ENCODE data around the gene AGBL2.

The AGBL2 gene

DNA sequence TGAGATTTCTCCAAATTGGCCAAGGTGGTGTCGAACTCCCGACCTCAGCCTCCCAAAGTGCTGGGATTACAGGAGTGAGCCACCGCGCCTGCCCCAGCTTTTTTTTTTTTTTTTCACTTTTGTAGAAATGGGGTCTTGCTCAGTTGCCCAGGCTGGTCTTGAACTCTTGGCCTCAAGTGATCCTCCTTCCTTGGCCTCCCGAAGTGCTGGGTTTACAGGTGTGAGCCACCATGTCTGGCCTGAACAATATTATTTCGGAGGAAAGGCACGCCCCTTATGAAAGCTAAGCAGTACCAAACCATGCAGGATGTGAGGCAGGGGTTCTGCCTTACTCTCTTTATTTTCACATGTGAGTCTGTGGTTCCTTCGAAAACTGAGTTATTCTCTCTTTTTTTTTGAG, 88.9 kb downstream of the AGBL2 start:
- DNase-seq = no peak

DNA sequence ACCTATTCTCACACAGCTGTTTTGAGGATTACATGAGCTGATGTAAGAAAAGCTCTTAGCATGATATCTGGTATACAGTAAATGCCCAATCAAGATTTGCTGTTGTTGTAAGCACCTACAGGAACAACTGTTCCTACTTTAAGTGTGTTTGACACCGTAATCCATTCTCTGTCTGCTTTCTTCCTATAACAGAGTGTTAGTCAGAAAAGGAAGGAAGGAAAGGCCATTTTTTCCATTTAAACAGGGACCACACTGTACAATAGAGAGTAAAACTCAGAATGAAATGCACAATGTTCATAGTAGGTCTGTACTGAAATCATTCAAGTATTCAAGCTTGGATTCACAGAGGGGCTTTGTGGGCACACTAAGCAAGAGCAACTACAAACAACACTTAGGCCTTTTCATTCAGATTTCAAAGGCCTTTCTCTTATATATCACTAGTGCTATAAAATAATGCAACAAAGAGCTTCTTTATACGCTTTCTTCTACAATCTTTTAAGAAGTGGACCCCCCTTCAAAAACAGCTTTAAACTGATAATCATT, 94.3 kb downstream of the AGBL2 start:
- no peak for DNase-seq

DNA sequence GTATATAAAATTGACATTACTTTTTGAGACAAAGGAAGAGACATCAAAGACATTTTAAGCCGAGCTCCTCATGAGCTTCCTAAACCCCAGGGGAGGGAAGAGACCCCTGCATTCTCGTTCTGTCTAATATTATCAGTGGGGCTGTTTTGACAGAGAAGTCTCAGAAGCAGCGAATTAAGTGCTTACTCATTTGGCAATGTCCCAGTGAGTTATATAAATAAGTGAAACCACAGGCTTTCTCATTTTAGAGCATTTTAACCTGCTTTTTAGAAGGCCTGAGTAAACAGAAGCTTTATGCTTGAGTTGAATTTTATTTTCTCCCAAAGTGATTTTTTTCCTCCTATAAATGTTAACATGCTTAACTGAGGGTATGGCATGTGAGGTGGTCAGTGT, 97.8 kb downstream of the AGBL2 start:
- DNase-seq = no peak

DNA sequence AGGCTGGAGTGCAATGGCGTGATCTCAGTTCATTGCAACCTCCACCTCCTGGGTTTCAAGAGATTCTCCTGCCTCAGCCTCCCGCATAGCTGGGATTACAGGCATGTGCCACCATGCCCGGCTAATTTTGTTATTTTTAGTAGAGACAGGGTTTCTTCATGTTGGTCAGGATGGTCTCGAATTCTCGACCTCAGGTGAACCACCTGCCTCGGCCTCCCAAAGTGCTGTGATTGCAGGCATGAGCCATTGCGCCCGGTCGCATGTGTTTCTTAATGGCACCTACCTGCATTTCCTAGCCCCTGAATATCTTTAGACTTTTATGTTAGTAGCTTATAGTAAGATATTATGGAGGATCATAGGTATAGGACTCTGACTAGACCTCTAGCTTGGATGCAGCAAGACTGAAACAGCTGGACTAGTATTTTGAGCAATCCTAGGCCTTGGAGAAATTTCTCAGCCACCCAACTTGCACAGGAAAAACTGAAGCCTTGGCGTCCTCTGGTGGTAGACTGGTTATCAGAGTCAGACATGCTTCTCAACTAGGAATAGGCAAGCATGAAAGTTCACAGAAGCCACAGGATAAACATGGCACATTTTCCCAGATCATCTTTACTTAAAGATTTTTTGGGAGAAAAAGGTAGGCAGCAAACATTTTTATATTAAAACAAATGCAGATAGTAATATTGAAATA, 98.3 kb downstream of the AGBL2 start:
- peak; percentile 15 to 55 for DNase-seq

DNA sequence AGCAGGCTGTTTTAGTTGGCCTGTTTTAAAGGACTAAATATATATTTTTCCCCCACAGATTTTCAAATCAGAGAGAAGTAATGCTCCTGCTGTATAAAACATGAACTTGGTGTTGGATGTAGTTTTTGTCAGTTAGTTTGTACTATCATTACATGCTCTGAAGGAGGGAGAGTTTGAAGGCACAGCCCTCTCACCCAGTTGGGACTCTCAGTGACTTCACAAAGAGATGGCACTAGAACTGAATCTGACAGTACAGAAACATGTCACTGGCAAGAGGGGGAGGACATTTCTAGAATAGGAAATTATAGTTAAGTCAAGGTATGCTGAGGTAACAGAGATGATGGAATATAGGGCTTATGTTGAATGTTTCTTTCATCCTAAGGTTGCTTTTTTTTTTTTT, 99.9 kb downstream of the AGBL2 start:
- no peak for DNase-seq

DNA sequence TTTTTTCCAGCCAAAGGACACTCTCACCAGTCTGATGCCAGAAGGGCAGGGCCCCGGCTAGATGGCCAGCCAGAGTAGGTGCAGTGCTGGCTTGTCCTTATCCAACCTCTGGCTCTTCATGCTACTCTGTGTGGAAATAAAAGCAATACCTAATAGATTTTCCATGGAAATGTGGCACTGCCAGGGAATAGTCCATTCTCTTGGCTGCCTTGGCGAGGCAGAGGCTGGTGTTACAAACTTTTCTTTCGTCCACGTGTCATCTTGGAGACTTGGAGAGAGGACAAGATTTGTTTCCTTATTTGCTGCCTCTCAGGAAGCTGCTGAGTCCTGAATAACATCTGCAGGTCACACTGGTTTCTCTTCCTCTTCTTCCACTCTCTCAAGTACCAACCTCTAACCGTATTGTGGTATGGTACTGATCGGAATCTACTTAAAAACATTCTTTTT, 103.8 kb downstream of the AGBL2 start:
- DNase-seq = no peak

DNA sequence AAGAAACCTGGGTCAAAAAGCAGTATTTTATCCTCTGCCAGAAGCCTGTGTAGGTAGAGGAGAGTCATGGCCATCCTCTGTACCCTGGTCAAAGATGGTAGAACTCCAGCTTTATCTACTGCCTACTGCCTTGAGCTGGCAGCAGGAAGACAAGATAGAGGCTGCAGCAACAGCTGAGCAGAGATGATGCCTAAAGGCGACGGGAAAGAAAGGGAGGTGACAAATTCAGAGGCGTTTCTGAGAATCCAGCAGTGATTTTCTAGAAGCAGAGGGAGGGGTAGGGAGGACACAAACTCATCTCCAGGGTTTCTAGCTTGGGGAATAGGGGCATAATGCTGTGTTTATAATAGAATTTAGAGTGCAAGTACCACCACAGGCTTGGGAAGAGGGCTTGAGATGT, 105.5 kb downstream of the AGBL2 start:
- DNase-seq = no peak
